GM12872 (cell line): ENCODE measurements around the gene MAP2K7.

Experiments
- TF ChIP-seq, protein P1 (sequence below): IDR thresholded peaks from 3 replicates; pipeline ENCODE4 v1.5.1; 2011; ENCODE audit warnings: low read depth, mild to moderate bottlenecking, low read length, moderate library complexity; ENCODE audit not compliant: insufficient read depth

Gene MAP2K7

GRCh38 chr19:7885818-7886217 lies 17.9 kb upstream of the MAP2K7 start:
- TF ChIP-seq, protein P1, sequence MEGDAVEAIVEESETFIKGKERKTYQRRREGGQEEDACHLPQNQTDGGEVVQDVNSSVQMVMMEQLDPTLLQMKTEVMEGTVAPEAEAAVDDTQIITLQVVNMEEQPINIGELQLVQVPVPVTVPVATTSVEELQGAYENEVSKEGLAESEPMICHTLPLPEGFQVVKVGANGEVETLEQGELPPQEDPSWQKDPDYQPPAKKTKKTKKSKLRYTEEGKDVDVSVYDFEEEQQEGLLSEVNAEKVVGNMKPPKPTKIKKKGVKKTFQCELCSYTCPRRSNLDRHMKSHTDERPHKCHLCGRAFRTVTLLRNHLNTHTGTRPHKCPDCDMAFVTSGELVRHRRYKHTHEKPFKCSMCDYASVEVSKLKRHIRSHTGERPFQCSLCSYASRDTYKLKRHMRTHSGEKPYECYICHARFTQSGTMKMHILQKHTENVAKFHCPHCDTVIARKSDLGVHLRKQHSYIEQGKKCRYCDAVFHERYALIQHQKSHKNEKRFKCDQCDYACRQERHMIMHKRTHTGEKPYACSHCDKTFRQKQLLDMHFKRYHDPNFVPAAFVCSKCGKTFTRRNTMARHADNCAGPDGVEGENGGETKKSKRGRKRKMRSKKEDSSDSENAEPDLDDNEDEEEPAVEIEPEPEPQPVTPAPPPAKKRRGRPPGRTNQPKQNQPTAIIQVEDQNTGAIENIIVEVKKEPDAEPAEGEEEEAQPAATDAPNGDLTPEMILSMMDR = no peak

GRCh38 chr19:7887408-7888144 lies 16.1 kb upstream of the MAP2K7 start:
- TF ChIP-seq, protein P1 = no peak

GRCh38 chr19:7888145-7888825 lies 15.4 kb upstream of the MAP2K7 start, which contains the start of gene LRRC8E:
Gene LRRC8E (plus strand): TSS chr19:7888510. CDS start chr19:7895604, 7,094 bp downstream.
- TF ChIP-seq, protein P1 = no peak

GRCh38 chr19:7888826-7889217 lies 14.9 kb upstream of the MAP2K7 start:
- TF ChIP-seq, protein P1 = no peak

DNA sequence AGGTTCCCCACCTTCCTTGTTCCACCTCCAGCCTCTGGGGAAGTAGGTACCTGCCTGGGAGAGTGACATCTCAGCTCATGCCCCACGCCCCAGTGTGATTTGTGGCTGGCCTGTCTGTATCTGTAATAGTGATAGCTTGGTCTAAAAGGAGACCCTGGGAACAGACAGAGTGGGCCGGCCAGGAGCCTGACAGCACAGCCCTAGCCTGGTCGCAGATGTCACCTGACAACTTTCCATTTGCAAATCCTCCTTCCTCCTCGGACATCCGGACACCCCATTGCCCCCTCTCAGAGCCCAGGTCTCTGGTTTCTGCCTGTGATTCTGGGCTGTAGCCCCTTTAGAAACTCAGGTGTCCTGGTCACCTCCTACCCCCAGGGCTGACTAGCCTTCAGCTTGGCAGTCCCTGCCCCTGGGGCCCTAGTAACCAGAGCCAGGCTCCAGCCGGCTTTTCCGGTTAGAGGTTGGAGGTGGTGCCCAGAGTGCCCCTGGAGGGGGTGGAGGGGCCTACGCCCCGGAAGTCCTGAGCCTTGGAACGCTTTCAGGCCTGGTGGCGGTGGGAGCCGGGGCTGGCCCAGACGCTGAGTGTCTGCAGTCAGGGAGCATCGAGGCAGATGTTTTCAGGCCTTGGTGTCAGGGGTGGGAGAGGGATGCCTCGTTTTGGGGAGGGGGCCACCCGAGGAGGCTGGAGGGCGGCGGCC lies 8.9 kb upstream of the MAP2K7 start:
- TF ChIP-seq, protein P1 = no peak

DNA sequence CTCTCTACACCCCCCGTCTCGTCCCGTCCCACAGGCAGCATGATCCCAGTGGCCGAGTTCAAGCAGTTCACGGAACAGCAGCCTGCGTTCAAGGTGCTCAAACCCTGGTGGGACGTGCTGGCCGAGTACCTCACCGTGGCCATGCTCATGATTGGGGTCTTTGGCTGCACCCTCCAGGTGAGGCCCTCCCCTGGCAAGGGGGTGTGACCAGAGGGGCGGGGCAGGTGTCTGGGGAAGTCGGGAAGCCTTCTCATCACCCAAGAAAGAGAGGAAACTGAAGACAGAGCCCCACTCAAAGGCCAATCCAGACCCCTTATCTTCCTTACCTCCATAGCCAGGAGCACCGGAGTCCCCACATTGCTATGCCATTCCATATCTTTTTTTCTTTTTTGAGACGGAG lies 8.1 kb upstream of the MAP2K7 start:
- TF ChIP-seq, protein P1 = no peak

- TF ChIP-seq, protein P1 = no peak
These were observed 6.4 kb upstream of the MAP2K7 start for GRCh38 chr19:7897292-7897691.
